Measurements from ENCODE around the gene NF2.
"Not testable (repeated sequence)": the region's sequence is repeated elsewhere in the genome, so short reads cannot be mapped to it uniquely, and the experiment has no call there.

NF2 gene

DNA sequence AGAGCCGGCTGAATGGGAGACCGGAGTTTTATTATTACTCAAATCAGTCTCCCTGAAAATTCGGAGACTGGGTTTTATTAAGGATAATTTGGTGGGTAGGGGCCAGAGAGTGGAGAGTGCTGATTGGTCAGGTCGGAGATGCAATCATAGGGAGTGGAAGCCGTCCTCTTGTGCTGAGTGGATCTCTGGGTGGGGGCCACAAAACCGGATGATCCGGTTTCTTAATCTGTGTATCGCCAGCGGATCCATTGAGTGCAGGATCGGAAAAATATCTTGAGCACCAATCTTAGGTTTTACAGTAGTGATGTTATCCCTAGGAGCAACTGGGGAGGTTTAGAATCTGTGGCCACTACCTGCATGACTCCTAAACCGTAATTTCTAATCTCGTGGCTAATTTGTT is 21.6 kb upstream of the NF2 start:
- DNase-seq (ENCODE audit: low read depth), result no peak
- no peak overlapping the region for H3K4me3 ChIP-seq (ENCODE audit: low read depth, low read length)
- TF ChIP-seq, protein P1, sequence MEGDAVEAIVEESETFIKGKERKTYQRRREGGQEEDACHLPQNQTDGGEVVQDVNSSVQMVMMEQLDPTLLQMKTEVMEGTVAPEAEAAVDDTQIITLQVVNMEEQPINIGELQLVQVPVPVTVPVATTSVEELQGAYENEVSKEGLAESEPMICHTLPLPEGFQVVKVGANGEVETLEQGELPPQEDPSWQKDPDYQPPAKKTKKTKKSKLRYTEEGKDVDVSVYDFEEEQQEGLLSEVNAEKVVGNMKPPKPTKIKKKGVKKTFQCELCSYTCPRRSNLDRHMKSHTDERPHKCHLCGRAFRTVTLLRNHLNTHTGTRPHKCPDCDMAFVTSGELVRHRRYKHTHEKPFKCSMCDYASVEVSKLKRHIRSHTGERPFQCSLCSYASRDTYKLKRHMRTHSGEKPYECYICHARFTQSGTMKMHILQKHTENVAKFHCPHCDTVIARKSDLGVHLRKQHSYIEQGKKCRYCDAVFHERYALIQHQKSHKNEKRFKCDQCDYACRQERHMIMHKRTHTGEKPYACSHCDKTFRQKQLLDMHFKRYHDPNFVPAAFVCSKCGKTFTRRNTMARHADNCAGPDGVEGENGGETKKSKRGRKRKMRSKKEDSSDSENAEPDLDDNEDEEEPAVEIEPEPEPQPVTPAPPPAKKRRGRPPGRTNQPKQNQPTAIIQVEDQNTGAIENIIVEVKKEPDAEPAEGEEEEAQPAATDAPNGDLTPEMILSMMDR (conservative IDR thresholded peaks at IDR 0.05; ENCODE audit: low read depth, low read length), result no peak

DNA sequence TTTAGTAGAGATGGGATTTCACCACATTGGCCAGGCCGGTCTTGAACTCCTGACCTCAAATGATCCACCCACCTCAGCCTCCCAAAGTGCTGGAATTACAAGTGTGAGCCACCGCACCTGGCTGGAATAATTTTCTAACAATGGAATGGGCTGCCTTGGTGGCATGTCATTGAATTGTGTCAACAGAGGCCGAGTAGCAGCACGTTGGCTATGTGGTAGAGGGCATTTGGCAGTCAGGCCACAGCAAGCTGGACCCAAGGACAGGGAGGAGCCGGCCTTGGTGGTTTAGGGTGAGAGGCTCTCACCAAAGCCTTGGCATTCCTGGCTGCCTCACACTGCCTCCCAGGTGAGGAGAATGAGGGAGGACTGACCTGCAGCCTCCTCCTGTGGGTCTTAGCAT is 18.5 kb upstream of the NF2 start:
- no peak overlapping the region for H3K4me3 ChIP-seq (ENCODE audit: low read depth, low read length)
- TF ChIP-seq, protein P1 (conservative IDR thresholded peaks at IDR 0.05; ENCODE audit: low read depth, low read length), result no peak
- no peak for DNase-seq (ENCODE audit: low read depth)

DNA sequence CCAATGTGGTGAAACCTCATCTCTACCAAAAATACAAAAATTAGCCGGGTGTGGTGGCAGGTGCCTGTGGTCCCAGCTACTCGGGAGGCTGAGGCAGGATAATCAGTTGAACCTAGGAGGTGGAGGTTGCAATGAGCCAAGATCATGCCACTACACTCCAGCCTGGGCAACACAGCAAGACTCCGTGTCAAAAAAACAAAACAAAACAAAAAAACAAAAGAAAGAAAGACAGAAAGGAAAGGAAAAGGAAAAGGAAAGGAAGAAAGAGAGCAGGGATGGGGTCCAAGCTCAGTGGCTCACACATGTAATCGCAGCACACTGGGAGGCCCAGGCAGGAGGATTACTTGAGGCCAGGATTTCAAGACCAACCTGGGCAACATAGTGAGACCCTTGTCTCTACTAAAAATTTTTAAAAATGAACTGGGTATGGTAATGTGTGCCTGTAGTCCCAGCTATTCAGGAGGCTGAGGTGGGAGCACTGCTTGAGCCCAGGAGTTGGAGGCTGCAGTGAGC is 17.2 kb upstream of the NF2 start:
- DNase-seq (ENCODE audit: low read depth); H3K4me3 ChIP-seq (ENCODE audit: low read depth, low read length): not testable (repeated sequence)

DNA sequence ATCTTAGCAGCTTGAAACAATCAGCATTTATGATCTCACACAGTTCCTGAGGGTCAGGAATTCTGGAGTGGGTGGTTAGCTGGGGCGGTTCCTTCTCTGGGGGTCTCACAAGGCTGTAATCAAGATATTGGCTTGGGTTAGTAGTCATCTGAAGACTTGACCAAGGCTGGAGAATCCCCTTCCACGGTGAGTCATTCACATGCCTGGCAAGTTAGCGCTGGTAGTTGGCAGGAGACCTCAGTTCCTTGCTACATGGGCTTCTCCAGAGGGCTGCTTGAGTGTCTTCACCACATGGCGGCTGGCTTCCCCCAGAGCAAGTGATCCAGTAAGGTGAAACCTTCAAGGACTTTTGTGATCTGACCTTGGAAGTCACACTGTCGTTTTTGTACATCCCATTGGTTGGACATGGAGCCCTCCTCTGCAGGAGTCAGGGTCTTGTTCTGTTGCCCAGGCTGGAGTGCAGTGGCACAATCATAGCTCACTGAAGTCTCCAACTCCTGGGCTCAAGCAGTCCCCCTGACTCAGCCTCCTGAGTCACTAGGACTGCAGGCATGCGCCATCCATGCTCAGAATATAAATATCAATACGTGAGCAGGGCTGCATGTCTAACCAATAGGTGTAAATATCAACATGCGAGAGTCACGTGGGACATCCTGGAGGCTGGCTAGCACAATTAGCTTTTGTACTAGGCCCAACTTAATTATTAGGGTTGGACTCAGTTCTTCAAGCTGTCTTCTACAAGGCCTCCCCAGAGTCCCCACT is 15.3 kb upstream of the NF2 start:
- peak; percentile 89 for DNase-seq (ENCODE audit: low read depth)
- H3K4me3 ChIP-seq (ENCODE audit: low read depth, low read length), result no peak overlapping the region
- TF ChIP-seq, protein P1 (conservative IDR thresholded peaks at IDR 0.05; ENCODE audit: low read depth, low read length), result no peak

DNA sequence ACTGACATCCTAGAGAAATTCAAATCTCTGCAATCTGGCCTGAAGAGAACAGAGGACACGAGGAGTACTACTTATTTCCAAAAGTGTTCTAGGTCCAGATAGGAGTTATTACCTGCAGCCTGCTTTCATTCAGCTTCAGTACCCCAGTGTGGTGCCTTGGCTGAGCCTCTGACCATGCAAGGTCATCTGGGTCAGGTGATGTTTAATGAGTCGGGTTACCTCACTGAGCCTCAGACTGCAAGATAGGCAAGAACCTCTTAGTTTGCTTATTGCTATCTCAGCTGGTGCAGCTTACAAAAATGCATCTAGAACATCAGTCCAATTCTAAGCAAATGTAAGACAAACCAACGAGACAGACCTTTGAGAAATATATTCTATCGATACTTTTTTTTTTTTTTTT is 9.5 kb upstream of the NF2 start:
- H3K4me3 ChIP-seq (ENCODE audit: low read depth, low read length), result no peak overlapping the region
- no peak for DNase-seq (ENCODE audit: low read depth)
- TF ChIP-seq, protein P1 (conservative IDR thresholded peaks at IDR 0.05; ENCODE audit: low read depth, low read length), result no peak

DNA sequence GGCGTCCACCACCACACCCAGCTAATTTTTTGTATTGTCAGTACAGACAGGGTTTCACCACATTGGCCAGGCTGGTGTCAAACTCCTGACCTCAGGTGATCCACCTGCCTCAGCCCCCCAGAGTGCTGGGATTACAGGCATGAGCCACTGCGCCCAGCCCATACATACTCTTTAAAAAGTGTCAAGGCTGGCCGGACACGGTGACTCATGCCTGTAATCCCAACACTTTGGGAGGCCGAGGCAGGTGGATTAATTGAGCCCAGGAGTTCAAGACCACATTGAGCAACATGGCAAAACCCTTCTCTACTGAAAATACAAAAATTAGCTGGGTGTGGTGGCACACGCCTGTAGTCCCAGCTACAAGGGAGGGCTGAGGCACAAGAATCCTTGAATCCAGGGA is 9.0 kb upstream of the NF2 start:
- not testable (repeated sequence) for DNase-seq (ENCODE audit: low read depth); H3K4me3 ChIP-seq (ENCODE audit: low read depth, low read length)

DNA sequence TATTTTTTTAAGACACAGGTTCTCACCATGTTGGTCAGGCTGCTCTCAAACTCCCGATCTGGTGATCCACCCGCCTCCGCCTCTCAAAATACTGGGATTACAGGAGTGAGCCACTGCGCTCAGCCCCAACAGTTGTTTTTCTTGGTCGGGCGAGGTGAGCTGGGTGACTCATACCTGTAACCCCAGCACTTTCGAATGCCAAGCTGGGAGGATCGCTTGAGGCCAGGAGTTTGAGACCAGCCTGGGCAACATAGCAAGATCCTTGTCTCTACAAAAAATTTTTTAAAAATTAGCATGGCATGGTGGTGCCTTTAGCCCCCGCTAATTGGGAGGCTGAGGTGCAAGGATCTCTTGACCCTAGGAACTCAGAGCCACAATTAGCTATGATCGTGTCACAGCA is 7.0 kb upstream of the NF2 start:
- DNase-seq (ENCODE audit: low read depth), result no peak
- TF ChIP-seq, protein P1 (conservative IDR thresholded peaks at IDR 0.05; ENCODE audit: low read depth, low read length), result no peak
- H3K4me3 ChIP-seq (ENCODE audit: low read depth, low read length), result no peak overlapping the region

DNA sequence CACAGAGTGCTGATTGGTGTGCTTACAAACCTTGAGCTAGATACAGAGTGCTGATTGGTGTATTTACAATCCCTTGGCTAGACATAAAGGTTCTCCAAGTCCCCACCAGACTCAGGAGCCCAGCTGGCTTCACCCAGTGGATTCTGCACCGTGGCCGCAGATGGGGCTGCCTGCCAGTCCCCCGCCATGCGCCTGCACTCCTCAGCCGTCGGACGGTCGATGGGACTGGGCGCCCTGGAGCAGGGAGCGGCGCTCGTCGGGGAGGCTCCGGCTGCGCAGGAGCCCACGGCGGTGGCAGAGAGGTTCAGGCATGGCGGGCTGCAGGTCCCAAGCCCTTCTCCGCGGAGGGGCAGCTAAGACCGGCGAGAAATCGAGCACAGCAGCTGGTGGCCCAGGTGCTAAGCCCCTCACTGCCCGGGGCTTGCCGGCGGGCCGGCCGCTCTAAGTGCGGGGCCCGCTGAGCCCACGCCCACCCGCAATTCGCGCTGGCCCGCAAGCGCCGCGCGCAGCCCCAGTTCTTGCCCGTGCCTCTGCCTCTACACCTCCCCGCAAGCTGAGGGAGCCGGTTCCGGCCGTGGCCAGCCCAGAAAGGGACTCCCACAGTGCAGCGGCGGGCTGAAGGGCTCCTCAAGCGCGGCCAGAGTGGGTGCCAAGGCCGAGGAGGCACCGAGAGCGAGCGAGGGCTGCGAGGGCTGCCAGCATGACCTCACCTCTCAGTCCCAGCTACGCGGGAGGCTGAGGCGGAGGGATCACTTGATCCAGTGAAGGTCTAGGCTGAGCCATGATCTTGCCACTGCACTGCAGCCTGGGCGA is 5.4 kb upstream of the NF2 start:
- H3K4me3 ChIP-seq (ENCODE audit: low read depth, low read length), result not testable (repeated sequence)

More for the DNA sequence above, 5.4 kb upstream of the NF2 start:
- DNase-seq (ENCODE audit: low read depth), result not testable (repeated sequence)
